ENCODE measurements around the gene MBOAT1. TPM values are rescaled to one million over a fixed set of nuclear protein-coding genes. Genes with fewer than 3 reads are reported as not detected.

MBOAT1 gene
- polyA plus RNA-seq, 4 donors = 15.0 to 26.1 (median 22.2) TPM

- DNase-seq (ENCODE audit: low read depth in 4 of 4, low spot score in 2 of 4) = no peak
These were observed 154.0 kb downstream of the MBOAT1 start for GRCh38 chr6:20058121-20058905.

- DNase-seq (ENCODE audit: low read depth in 4 of 4, low spot score in 2 of 4) = peak; percentile 30 to 70 (median 47)
These were observed 155.8 kb downstream of the MBOAT1 start for GRCh38 chr6:20056350-20056992.

DNA sequence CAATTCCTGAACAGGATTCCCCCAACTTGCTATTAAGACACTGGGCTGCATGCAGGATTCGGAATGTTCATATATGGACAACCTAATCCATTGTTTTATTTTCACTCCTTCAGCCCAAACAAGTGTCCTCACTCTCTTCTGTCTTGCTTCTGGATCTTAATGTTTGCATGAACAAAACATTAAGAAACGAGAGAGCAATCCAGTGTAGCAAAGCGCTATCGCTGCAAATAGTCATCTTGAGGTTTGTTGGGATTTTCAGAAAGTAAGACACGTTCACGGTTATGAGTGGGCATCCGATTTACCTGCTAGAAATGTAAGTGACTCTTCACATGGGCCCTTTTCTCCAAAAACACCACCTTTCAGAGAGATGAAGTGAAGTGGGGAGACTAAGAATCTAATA, 156.4 kb downstream of the MBOAT1 start:
- DNase-seq (ENCODE audit: low read depth in 4 of 4, low spot score in 2 of 4) = no peak

Other genes starting within 250 kb of the MBOAT1 start
- gene E2F3, start 189.4 kb upstream of the MBOAT1 start, polyA plus RNA-seq (ENCODE audit: insufficient read length in 4 of 4) = 10 to 100 TPM; 16.3 to 20.6 (median 17.9) TPM

Data from left renal cortex interstitium (tissue), 4 donors.